ENCODE measurements around the gene TALDO1.

TALDO1 gene

DNA sequence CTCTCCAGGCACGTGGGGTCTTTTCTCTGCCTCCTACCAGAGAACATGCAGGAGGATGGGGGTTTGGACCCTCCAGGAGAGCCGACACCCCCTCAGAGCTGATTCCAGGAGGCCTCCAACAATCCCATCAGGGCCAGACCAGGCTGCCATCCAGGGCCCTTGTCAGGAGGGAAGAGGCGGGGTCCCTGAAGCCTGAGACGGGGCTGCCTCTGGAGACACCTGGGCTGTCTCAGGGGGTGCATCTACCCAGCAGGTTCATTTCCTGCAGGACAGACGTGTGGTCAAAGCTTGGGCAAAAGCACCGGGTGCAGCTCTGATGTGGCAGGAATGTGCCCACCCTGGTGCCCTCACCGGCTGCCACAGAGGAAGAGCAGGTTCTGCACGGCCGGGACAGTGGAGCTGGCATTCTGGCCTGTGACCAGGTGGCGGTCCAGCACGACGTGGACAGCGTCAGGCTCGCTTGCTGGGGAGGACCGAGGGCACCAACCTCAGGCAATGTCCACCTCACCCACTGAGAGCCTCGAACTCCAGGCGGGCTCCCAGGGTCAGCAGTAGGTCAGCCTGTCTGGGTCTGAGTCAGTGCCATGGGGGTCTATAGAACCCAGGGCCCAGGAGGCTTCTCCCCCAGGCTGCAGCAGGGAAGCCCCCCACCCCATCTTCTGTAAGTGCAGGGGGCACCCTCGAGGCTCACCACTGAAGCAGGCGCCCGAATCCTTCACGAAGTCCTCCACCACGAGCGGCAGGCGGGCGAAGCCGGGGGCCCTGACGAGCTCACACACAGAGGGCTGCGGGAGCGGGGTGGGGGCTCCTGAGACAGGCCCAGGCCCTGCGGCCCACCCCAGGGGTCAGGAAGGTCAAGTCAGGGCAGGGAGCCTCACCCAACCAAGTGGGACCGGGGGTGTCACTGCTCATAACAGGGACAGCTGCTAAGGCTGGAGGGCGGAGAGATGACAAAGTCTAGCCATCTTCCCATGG lies 23.7 kb downstream of the TALDO1 start:
- no peak for DNase-seq

DNA sequence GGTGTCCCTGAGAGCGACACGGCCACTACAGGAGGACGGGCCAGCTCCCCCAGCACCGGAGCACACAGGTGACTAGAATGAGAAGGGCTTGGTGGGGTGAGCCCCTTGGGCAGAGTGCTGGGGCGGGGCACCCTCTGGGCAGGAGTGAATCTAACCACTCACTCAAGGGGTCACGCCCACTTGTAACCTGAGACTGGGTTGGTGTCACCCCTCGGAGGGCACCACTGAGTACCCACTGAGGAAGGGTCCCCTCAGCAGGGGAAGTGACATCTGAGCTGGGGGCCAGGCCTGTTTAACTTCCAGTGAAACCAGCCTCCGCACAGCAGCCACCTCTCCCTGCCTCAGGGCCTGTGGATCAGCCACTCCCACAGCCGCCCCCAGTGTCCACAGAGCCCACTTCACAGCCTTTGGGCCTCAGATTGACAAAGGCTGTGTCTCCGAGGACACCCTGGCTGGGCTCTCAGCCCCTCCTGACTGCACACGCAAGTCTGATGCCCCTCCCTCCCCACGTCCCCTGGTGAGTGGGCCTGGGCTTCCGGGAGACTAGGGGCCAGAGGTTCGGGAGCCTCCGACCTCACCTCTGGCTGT lies 24.4 kb downstream of the TALDO1 start:
- DNase-seq: no peak

DNA sequence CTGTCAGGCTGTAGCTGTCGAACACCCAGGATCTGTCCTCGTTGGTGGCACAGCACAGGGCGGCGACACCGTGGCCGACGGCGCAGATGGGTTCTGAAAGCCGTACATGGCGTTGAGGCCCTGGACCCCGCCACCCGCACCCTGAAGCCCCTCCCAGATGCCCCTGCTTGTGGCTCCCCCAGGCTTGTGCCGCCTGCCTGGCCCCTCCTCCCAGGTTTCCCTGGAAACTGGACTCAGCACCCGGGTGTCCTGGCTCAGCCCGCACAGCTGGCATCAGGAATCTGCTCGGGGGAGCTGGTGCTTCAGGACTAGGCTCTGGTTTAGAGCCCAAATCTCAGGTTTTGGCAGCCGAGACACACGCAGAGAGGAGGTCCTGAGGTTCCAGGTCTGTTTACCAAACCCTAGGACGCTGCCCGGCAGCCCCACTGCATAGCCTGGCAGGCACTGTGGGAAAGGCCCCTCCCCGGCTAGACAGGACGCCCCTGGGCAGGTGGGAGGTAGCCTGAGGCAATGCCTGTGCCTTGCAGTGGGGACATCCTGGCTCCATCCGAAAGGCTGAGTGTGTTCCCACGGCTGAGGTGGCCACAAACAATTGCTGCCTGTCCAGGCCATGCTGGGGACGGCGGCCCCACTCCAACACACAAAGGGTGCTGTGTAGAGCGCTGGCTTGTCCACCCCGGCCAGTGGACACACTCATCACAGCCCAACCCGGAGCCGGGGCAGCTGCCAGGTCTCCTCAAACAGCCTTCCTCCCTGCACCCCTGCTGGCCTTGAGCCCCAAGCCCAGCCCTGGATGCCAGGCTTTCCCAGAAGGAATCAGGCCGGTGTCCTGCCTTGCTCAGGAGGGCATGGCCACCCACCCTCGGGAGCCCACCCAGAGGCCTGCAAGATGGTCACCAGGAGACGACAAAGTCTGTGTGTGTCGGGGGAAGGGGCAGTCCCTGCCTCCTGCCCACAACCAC lies 25.4 kb downstream of the TALDO1 start:
- no peak for DNase-seq

GRCh38 chr11:773425-773824 lies 26.2 kb downstream of the TALDO1 start:
- no peak for DNase-seq

DNA sequence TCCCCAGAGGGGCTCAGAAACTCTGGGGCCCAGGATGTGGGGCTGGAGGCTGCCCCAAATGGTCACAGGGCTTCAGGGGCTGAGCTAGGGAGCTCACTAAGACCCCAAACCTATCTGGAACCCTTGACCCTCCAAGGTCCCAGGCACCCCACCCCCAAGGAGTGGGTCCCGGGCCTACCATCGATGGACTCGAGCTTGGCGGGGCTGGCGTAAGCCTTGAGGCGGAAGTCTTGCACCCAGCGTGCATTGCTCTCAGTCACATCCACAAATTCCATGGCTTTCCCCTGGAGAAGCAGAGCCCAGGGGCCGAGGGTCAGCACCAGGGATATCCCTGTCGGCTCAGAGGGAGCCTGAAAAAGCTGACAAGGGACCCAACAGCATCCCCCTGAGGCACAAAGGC lies 26.6 kb downstream of the TALDO1 start:
- no peak for DNase-seq

GRCh38 chr11:774873-775592 lies 27.8 kb downstream of the TALDO1 start:
- DNase-seq: no peak

DNA sequence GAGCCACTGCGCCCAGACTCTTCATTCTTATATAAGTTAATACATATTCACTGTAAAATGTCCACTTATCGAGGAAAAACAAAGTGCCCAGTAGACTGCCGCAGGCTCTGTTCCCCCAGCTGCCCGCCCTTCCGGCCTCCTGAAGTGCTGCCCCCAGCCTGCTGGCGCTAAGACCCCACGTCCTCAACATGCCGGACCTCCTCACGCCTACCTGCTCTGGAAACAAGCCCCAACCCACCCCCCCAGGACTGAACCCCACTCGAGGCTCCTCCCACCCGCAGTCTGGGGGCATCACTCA lies 28.9 kb downstream of the TALDO1 start:
- DNase-seq: no peak

DNA sequence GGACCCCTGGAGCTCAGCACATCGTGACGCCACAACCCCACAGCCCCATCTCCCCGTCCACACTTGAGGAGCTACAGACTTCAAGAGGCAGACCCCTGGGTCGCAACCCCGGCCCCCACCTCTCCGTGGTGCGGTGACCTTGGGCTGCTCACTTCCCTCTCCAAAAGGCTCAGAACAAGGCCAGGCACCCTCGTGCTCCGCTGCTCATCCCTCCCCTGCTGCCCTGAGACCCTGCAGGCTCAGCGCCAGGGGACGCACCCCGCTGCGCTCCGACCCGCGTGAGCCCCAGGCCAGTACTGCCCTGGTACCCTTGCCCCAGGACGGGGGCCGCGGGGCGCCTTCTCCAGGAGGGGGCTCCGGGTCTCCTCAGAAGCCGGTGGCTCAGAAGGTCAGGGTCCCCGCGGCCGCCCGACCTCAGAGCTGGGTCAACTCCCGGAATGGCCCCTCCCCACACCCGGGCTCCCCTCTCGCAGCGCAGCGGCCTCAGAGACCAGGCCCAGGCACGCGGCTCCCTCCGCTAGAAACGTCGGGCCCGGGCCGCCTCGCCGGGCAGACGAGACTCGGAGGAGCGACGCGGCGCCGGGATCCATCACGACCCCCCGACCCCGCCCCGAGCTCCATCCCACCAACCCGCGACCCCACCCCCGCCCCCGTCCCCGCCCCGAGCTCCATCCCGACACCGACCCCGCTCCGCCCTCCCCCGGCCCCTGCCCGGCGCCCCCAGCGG lies 29.5 kb downstream of the TALDO1 start:
- DNase-seq: no peak

DNA sequence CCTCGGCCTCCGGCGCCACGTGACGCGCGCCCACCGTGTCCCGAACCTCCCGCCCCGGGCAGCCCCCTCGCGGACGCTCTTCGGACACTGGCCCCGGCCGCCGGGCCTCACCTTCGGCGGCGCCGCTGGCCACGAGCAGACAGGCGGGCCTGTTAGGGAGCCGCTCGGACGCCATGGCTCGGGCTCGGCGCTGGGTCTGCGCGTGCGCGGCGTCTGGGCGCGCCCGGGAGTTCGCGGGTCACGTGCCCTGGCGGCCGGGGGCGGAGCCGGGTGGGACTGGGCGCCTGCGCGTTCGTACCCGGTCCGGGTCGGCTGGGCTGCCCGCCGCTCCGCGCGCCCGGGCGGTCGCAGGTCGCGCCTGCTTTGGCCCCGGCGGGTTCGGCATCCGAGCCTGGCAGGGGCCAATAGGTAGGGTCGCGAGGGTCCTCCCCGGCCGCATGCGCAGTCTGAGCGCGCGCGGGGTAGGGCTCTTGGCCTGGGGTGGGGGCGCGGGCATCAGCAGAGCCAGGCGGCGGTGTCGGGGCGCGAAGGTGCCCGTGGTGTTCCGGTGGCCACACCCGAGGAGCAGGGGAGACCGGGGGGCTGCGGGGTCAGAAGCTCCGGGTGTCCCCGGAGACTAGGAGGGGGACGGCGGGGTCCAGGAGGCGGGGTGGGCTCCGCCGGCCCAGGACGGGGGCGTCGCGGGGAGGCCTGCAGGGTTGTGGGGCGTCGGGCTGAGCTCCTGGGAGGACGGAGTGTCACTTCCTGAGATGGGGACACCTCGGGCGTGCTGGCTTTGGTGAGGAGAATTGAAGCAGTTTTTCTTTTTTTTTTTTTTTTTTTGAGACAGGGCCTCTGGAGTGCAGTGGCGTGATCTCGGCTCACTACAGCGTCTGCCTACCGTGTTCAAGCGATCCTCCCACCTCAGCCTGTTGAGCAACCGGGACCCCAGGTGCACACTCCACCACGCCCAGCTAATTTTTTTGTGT lies 30.3 kb downstream of the TALDO1 start, which contains the start of gene GATD1:
Gene GATD1, minus strand, starts transcription at position 200 of the 968 bp plus-strand sequence. Its CDS starts 25 bp downstream, at position 175.
- DNase-seq: peak; percentile 66

GRCh38 chr11:778976-779954 lies 32.0 kb downstream of the TALDO1 start:
- no peak for DNase-seq

DNA sequence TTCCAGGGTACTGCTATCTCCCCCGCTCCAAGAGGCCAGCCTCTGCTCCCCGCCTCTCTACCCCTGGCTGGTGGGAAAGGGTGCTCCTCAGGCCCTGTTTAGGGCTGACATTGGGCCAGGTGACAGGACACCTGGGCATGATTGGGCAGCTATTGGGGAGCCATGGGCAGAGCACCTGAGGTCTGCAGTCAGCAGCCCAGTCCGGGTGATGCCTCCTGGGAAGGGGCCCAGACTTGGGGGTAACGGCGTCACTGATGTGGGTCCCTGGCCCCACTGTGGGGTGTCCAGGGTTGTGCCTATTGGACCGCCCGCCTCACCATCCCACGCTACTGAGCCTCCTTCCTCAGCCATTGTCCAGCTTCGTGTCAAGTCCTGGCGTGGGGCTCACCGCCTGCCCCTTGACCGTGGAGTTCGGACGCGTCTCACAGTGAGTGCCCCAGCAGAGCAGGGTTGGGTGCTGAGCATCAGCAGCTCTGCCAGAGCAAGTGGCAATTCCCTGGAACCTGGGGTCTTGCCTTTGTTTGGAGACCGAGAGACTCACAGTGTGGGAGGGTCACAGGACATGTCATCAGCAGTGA lies 32.8 kb downstream of the TALDO1 start:
- no peak for DNase-seq

DNA sequence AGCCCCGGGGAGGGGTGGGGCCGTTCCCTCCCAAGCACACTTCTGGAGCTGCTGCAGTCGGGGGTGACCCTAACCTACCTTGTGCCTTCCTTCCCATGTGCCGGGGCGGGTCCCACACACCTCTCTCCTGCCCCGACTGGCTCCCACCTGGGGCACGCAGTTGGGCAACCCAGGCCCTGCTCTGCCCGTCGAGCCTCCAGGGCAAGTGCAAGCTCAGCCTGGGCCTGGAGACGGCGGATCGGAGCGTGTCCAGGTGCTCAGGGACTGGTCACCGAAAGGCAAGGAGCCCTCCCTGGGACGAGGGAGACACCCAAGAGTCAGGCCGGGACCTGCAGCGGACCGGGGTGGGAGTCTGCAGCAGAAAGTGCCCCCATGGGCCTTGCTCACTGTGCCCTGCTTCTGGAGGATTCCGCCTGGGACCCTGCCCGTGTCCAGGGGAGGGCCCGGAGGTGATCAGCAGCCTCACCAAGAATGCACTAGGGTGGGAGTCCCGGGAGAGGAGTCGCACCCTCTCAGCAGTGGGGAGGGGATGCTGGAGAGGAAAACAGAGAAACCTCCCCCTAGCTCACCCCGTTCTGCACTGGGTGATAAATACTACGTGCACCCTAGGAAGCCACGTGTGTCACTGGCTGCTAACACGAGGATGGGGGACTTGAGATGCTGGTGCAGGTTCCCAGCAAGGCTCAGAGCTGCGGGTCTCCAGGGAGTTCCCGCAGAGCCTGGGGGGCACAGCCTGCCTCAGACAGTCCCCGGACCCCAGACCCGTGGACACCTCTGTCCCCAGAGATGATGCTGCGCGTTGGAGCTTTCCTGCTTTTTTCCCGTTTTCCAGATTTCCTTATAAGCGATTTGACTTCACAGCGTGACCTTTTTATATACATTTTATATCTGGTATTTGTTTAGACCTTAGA lies 35.3 kb downstream of the TALDO1 start:
- no peak for DNase-seq

DNA sequence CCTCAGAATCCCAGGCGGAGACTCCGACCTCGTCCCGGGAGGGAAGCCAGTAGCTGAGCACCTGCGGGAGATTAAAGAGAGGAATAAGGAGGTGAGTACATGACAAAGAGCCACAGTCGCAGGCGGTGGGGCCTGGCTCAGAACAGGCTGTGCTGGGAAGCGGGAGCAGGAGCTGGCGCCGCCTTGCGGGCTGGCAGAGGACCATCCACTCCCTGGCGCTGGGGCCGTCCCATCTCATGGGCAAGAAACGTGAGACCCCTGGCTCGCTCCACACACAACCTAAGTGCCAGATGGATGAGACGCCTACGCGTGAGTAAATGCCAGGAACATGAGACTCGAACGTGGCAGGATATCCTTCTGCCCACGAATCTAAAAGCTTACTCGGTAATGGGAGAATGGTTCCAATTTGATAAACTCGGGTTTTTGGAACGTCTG lies 36.3 kb downstream of the TALDO1 start:
- peak; percentile 91 for DNase-seq

DNA sequence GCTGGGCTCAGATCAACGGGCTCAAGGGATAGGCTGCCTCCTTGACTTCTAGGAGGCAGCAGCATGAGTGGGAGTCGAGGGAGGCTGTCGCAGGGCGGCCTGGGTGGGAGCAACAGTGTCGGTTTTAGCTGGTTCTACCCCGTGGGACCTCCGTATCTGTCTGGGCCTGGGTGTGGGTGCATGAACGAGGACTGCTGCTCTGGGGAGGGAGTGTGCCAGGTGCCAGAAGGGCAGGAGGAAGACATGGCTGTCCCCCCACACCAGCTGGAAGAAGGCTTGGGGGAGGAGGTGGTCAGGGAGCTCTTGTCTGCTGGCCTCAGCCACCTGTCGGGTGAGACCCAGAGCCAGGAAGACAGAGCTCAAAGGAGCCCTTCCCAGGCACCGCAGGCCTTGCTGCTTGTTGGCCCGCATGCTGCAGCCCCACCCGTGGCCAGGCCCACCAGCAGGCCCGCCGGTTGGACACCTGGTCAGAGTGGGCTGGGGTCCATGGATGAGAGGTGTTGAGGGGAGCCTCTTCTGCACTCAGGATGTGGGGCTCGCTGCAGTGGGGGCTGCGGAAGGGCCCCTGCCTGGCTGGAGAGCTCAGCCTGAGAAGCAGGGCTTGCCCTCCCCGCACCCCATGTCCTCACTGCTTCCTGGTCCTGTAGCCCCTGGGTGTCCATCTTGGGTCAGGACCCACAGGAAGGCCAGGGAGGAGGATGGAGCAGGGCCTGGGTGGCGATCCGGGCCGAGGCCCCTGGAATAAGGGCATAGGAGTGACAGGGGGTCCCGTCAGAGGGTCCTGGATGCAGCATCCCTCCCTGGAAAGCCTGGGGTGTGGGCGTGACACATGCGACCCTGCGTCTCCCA lies 39.2 kb downstream of the TALDO1 start:
- DNase-seq: no peak

DNA sequence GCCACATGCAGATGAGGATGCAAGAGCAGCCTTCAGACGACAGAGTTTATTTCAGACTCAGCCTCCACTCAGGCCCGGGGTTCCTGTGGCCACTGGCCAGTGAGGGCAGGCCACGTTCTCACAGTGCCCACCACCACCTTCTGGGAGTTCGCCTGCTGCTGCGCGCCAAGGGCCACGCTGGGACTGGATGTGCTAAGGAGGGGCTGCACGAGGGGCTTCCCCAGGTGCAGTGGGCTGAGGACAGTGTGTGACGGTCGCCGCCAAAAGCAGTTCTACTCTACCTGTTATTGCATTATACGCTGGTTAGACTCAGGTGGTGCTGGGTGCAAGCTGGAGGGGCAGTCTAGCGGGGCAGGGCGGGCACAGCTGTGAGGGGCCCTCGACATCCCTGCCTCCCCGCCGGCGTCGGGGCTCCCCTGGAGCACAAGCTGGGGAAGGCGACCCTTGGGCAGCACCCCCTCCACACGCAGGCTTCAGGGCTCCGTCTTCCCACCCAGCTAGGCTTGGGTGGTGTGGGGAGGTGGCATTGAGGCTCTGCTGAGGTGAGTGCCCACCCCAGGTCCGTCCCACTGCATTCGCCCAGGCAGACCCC lies 39.9 kb downstream of the TALDO1 start:
- no peak for DNase-seq

DNA sequence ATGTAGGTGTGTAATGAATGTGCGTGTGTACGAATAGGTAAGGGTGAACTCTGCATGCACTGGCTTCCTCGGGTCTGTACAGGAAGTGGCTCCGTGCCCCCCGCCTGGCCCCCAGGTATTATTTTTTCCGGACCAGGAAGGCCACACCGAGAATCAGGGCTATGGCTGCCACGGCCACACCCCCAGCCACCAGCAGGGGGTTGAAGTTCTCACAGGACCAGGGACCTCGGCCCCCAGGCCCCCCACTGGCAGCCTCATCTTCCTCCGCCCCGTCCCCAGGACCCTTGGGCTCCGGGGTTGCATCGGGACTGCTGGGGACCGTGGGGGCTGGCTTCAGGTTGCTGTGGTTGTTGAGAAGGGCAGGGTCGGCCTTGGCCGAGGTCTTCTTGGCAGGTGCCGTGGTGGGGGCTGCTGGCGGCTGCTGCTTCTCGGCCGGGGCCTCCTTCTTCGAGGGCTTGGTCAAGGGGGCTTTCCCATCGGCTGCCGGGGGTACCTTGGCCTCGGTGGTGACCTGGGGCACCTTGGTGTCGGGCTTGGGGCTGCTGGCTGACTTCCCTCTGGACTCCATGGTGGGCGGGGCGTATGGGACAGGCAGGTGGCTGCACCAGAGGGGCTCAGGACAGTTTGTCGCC lies 40.9 kb downstream of the TALDO1 start:
- no peak for DNase-seq
